ES-I3 (cell line): ENCODE data around the gene SCAMP4.

ENCODE experiments used
- H3K36me3 ChIP-seq: 2 replicates; pipeline ENCODE4 v1.6.1; 2013; ENCODE audit warnings: mild to moderate bottlenecking, low read length, control low read depth, moderate library complexity; ENCODE audit not compliant: insufficient read depth
- H3K4me1 ChIP-seq: 2 replicates; pipeline ENCODE4 v1.6.1; 2013; ENCODE audit warnings: mild to moderate bottlenecking, control low read depth, low read length; ENCODE audit not compliant: insufficient read depth
- H3K9ac ChIP-seq: 2 replicates; pipeline ENCODE4 v1.6.1; 2013; ENCODE audit warnings: low read depth, mild to moderate bottlenecking, low read length, moderate library complexity
- H3K9me3 ChIP-seq: 2 replicates; pipeline ENCODE4 v1.6.1; 2013; ENCODE audit warnings: mild to moderate bottlenecking, low read length, moderate library complexity; ENCODE audit not compliant: control insufficient read depth, insufficient read depth

SCAMP4 gene

DNA sequence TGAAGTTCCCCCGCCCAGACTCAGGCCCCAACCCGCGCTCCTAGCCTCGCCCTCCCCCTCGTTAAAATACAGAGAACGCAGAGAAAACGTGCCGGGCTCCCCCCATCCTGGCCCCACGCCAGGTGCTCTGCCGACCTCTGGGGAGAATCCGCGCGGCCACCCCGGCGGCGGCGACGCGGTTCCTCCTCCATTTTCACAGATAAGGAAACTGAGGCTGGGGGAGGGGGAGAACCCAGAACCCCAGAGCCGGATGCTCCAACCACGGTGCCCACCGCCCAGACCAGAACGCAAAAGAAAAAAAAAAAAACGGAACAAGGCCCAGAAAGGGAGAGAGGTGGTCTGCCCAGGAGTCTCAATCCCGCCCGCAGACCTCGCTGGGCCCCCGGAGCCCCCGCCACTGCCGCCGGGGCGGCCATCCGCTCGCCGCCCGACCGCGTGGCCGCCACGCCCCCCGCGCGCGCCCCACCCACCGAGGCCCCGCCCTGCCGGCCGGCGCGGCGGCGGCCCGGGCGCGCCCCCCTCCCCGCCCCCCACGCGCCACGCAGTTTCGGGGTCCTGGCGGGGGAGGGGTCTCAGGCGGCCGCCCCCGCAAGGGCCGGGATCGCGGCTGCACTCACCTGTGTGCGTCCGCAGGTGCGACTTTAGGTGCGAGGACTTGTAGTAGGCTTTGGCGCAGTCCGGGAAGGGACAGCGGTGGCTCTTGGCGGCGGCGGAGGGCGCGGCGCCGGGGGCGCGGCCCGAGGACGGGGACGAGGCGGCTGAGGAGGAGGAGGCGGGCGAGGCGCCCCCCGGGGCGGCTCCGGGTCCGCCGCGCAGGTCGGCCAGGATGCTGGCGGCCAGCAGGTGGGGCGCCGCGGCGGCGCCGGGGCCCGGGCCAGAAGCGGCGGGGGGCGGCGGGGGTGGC, 42.5 kb upstream of the SCAMP4 start:
- H3K4me1 ChIP-seq, result peaks cover 17% of the 10 kb centered on the region; the same call in 1 of the 2 replicates

DNA sequence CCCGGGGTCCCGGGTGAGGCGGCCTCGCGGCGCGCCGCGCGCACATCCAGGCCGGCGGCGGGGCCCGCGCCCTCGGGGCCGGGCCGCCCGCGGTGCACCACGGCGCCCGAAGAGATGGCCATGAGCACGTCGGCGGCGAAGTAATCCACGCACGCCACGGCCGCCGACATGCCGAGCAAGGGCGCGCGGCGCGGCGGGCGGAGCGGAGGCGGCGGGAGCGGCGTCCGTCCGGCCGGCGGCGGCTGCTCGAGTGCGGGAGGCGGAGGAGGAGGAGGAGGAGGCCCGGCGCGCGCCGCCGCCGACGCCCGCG, 41.9 kb upstream of the SCAMP4 start, which contains the start of gene KLF16:
Gene KLF16, minus strand, starts transcription at position 252 of the 310 bp plus-strand sequence. Its CDS starts 82 bp downstream, at position 170.
- Histone ChIP-seq H3K9ac (peak within 1 kb of the TSS; percentile 94), H3K4me1 (peaks cover 12% of the 10 kb centered on the region; the same call in 1 of the 2 replicates), H3K9me3 (no peaks in the 10 kb centered on the region), H3K36me3 (no peaks in the 10 kb centered on the region)

More for the DNA sequence above, 42.5 kb upstream of the SCAMP4 start:
- no peaks in the 10 kb centered on the region for H3K9me3 ChIP-seq
- no peaks in the 10 kb centered on the region for H3K36me3 ChIP-seq
- H3K9ac ChIP-seq, result peak overlapping the region; percentile 85

DNA sequence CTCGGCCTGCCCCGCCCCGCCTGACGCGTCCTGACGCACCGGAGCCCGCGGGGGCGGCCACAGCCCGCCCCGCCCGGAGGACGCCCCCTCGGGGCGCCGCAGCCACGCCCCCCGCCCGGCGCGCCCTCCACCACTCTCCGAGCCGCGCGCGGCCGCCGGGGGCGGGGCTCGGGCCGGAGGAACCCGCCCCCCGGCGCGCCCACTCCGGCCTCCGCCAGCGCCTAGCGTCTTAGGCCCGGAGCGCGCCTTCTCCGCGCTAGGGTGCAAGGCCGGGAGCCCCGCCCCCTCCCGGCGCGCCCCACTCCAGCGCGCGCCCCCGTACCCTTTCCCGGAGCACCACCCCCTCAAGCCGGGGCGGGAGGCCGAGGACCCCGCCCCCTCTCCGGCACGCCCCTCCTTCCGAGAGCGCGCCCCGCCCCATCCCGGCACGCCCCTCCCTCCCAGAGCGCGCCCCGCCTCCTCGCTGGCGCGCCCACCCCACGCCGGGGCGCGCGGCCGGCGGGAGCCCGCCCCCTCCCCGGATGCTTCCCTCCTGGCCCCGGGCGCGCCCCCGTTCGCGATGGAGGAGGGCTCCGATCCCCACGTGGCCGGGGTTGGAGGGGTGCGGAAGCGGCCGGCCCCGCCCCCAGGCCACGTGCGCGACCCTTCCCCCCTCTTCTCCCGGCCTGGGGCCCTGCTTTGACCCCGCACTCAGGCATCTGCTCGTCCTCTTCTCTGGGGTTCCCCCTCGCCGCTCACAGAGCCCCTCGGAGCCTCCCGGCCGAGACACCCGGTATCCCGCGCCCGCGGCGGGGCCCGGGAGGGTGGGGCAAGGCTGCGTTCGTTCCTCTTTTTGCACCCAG, 41.3 kb upstream of the SCAMP4 start:
- H3K9me3 ChIP-seq, result no peaks in the 10 kb centered on the region
- H3K36me3 ChIP-seq, result no peaks in the 10 kb centered on the region
- peaks cover 10% of the 10 kb centered on the region; the same call in 1 of the 2 replicates for H3K4me1 ChIP-seq
- H3K9ac ChIP-seq, result peak overlapping the region; percentile 94

DNA sequence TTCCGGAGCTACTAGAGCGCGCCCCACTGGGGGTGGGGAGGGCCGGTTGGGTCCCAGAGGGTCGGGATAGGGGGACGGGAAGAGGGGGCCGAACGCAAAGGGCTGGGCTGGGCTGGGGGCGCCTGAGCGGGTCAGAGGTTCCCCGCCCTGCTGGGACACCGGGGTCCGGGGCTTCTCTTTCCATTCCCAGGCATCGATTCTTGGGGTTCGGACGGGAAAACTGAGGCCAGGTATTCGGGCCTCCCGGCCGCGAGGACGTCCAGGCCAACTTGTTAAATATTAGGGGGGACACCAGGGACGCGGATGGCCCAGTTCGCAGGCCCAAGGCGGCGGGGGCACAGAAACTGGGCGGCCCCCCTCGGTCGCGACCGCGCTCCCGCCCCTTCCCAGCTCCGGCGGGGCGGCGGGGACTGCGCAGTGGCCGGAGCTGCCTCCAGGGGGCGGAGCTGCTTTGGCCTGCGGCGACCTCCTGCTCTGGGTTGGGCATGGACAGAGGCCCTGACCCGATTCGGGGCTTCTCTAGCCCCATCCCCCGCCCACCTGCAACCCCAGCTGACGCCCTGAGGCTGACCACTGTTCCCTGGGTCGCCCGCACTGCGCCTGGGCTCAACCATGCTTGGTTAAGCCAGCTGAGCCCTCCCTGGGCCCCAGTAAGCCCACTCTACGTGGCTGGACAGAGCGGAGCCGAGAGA, 40.6 kb upstream of the SCAMP4 start:
- Histone ChIP-seq H3K9ac (peak overlapping the region; percentile 94), H3K36me3 (no peaks in the 10 kb centered on the region), H3K9me3 (no peaks in the 10 kb centered on the region), H3K4me1 (peaks cover 6% of the 10 kb centered on the region; the same call in 1 of the 2 replicates)

DNA sequence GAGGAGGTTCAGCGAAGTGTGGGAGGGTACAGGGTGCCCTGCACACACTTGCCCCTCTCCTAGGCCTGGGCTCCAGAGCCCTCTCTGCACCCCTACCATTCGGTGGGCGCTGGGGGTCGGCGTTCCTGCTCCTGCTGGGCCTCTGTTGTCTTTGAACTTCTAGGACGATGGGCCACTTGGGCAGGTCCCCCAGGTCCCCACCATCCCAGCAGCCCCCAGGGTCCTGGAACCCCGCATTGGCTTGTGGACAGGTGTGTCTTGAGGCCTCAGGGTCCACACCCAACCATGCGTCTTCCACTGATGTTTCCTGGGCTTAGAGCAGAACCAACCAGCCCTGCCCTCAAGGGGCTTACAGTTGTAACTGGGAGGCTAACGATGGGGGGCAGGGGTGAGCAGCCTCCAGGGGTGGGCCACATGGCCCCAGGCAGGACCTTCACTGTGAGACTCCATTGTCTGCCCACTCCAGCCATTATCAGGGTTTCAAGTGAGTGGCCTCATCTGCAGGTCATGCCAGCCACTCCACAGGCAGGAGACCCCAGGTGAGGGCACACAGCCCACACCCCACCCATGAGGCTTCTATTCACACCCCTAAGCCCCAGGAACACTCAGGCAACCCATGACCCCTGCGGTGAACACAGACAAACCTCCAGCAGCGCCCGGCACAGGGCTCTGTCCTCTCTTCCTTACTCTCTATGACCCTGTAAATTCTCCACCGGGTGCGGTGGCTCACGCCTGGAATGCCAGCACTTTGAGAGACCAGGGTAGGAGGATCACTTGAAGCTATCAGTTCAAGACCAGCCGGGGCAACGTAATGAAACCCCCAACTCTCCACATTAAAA, 39.8 kb upstream of the SCAMP4 start:
- peaks cover 6% of the 10 kb centered on the region; the same call in 1 of the 2 replicates for H3K4me1 ChIP-seq
- H3K9me3 ChIP-seq, result no peaks in the 10 kb centered on the region
- H3K36me3 ChIP-seq, result no peaks in the 10 kb centered on the region
- peak overlapping the region; percentile 17 for H3K9ac ChIP-seq

DNA sequence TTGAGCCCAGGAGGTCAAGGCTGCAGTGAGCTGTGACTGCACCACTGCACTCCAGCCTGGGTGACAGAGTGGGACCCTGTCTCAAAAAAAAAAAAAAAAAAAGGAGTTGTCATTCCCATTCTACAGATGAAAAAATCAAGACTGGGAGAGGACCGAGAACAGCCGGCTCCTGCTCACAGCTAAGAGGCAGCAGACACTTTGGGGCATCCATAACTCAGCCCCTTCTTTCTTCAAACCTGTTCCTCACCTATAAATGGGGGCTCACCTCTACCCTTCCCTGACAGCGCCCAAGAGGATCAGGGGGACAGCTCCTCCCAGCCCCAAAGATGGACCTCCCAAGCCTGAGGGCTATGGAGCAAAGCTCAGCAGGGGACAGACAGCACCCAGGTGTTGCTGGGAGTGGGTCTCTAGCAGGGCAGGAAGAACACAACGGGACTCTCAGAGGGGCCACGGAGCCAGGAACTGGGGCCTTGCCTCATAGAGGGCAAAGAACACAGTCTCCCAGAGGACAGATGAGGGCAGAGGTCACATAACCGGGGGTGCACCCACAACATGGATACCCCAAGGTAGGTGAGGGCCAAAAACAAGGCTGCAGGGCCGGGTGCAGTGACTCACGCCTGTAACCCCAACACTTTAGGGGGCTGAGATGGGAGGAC, 38.4 kb upstream of the SCAMP4 start:
- Histone ChIP-seq H3K36me3 (no peaks in the 10 kb centered on the region), H3K9me3 (no peaks in the 10 kb centered on the region), H3K4me1 (no peaks in the 10 kb centered on the region), H3K9ac (no peak overlapping the region)

DNA sequence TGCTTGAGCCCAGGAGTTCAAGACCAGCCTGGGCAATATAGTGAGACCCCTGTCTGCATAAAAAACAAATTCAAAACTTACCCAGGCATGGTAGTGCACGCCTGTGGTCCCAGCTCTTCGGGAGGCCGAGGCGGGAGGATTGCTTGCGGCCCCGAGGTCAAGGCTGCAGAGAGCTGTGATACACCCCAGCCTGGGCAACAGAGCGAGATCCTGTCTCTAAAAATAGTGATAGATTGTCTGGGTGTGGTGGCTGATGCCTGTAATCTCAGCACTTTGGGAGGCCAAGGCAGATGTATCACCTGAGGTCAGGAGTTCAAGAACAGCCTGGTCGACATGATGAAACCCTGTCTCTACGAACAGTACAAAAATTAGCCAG, 37.9 kb upstream of the SCAMP4 start:
- H3K9ac ChIP-seq, result no peak overlapping the region
- H3K9me3 ChIP-seq, result no peaks in the 10 kb centered on the region
- H3K4me1 ChIP-seq, result no peaks in the 10 kb centered on the region
- H3K36me3 ChIP-seq, result no peaks in the 10 kb centered on the region

DNA sequence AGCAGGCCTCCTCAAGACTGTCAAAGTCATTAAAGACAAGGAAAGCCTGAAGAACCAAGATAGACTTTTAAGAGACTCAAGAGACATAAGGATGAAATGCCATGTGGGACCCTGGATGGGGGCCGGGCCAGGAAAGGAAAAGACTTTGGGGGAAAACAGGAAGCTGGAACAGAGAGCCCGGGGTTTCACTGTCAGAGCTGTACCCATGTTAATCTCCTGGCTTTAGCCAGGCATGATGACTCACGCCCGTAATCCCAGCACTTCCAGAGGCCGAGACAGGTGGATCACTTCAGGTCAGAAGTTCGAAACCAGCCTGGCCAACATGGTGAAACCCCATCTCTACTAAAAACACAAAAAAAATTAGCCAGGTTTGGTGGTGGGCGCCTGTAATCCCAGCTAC, 36.2 kb upstream of the SCAMP4 start:
- Histone ChIP-seq H3K4me1 (no peaks in the 10 kb centered on the region), H3K9ac (no peak overlapping the region), H3K36me3 (no peaks in the 10 kb centered on the region), H3K9me3 (no peaks in the 10 kb centered on the region)

DNA sequence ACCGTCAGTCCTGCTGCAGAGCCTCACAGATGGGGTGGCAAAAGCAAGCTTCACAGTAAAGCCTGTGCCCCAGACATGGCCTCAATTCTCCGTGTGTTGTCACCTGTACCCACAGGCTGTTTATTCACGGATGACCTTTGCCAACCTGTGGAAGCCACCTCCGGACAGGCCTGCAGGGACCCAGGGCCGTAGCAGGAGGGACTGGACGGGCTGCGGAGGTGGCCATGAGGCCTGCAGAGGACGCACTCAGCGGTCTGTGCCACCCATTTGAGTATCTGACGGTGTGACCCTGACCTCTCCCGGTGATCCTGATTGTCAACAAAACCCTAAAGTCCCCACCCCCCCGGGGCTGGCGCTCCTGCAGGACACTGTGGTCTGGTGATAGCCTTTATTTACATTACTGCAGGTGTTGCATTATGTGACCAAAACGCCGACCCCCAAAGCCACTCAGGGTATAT, 34.0 kb upstream of the SCAMP4 start:
- Histone ChIP-seq H3K4me1 (no peaks in the 10 kb centered on the region; the same call in 1 of the 2 replicates), H3K9ac (no peak overlapping the region), H3K36me3 (no peaks in the 10 kb centered on the region), H3K9me3 (no peaks in the 10 kb centered on the region)

DNA sequence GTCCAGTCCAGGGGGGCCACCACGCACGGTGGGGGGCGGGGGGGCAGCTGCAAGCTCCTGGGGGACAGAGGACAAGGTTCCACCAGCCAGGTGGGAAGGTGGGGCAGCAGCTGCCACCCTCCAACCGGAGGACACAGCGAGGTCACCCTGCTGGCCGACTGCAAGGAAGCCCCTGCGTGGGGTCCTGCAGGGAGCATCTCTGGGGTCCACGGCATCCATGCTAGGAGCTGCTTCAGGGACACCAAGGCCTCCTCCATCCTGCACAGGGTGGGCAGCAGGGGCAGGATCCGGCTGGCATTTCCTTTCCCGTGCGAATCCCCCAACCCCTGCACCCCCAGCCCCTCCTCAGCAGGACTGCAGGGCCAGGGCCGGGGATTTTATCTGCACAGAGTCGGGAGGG, 33.6 kb upstream of the SCAMP4 start:
- Histone ChIP-seq H3K9ac (no peak overlapping the region), H3K4me1 (no peaks in the 10 kb centered on the region; the same call in 1 of the 2 replicates), H3K9me3 (no peaks in the 10 kb centered on the region), H3K36me3 (no peaks in the 10 kb centered on the region)

DNA sequence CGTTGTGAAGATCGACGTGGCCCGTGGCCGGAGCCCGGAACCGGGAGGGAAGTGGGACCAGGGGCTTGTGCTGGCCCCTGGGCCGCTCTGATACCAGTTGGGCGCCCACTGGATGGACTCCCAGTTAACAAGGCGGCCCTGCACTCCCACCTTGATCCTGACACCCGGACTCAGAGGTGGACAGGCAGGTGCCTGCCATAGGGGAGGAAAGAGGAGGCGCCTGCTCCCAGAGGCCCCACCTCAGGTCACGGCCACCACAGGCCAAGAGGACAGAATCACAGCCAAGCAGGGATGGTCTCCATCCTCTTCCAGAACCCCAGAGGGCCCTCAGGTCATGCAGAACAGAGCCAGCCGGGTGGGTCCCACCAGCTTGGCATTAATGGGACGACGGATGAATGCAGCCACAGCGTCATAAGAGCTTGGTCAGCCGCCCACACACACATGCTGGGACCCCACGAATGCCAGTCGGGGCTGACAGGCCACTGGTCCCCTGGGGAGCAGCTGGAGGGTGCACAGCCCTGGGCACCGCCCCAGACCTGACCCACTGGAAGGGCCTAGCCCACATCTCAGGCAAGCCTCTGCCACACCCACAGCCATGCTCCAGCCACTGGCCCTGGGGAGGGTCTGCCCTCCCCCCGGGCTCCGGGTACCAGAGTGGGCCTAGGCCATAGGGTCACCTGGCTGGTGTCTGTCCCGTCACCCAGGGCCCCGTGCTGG, 32.2 kb upstream of the SCAMP4 start:
- Histone ChIP-seq H3K4me1 (no peaks in the 10 kb centered on the region; the same call in 1 of the 2 replicates), H3K36me3 (no peaks in the 10 kb centered on the region), H3K9me3 (no peaks in the 10 kb centered on the region), H3K9ac (no peak overlapping the region)

DNA sequence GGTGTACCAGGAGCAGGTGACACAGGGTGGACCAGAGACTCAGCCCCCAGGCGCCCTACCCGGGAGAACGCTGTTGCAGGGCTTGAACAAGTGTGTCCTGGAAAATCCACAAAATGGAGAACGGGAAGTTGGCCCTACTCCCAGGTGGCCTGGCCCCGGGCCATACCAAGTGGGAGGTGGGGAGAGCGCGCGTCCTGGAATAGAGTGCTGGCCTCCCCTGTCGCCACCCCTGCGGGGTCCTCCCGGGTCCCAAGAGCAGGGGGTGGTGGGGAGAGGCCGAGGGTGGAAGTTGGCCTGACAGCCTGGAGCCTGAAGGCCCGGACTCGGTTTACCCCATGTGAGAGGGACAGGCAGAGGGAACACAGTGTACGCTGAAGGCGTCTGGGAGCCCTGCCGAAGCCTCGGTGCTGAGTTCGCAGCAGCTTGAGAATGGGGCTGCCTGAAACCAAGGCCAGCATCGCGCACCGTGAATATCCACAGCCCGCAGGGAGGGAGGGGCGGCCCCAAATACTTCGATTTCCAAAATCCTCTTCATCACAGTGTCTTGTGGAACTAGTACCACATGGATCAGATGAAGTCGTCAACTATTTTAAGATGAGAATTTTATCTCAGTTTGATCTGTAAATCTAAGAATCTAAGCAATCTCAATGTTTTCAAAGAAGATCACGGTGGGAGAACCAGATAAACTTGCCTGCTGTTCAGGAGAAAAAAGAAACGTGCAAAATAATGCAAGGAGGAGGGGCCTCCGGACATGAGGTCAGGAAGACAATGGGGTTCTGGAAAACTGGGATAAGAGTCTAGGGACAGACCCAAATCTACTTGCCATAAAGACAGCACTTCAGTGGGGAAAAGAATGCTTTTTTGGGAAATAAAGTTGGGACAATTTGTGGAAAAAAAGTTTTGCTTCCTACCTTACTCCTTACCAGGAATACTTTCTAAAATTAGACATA, 31.4 kb upstream of the SCAMP4 start:
- Histone ChIP-seq H3K36me3 (no peaks in the 10 kb centered on the region), H3K9me3 (no peaks in the 10 kb centered on the region), H3K4me1 (no peaks in the 10 kb centered on the region; the same call in 1 of the 2 replicates), H3K9ac (no peak overlapping the region)
